IPS-18a (cell line): Measurements from ENCODE around the gene ZDHHC17.
"Not testable (repeated sequence)": the region's sequence is repeated elsewhere in the genome, so short reads cannot be mapped to it uniquely, and the experiment has no call there.

Source experiments
- H3K27ac ChIP-seq: one replicate; pipeline ENCODE4 v1.5.1; 2013; ENCODE audit warnings: low read length
- H3K27me3 ChIP-seq: one replicate; pipeline ENCODE4 v1.6.1; 2013; ENCODE audit warnings: mild to moderate bottlenecking, low read length; ENCODE audit not compliant: control insufficient read depth, insufficient read depth
- H3K36me3 ChIP-seq: one replicate; pipeline ENCODE4 v1.6.1; 2013; ENCODE audit warnings: low read depth, low read length; ENCODE audit not compliant: control insufficient read depth
- H3K4me1 ChIP-seq: one replicate; pipeline ENCODE4 v1.6.1; 2013; ENCODE audit warnings: low read depth, low read length; ENCODE audit not compliant: control insufficient read depth
- H3K4me3 ChIP-seq: one replicate; pipeline ENCODE4 v1.5.1; 2013; ENCODE audit warnings: low read length
- H3K9ac ChIP-seq: one replicate; pipeline ENCODE4 v1.6.1; 2013; ENCODE audit warnings: mild to moderate bottlenecking, low read length, moderate library complexity
- H3K9me3 ChIP-seq: one replicate; pipeline ENCODE4 v1.6.1; 2013; ENCODE audit warnings: low read depth, low read length; ENCODE audit not compliant: control insufficient read depth

Gene ZDHHC17

GRCh38 chr12:76763746-76764675, at the start of gene ZDHHC17:
ZDHHC17 (plus strand) TSS chr12:76764115; CDS start chr12:76764237, 122 bp downstream.
- Histone ChIP-seq H3K27me3 (no peaks in the 10 kb centered on the region), H3K27ac (peak within 1 kb of the TSS; percentile 79), H3K9ac (peak within 1 kb of the TSS; percentile 89), H3K9me3 (no peaks in the 10 kb centered on the region), H3K4me1 (peaks cover 19% of the 10 kb centered on the region), H3K36me3 (no peaks in the 10 kb centered on the region), H3K4me3 (peak within 1 kb of the TSS; percentile 95)

DNA sequence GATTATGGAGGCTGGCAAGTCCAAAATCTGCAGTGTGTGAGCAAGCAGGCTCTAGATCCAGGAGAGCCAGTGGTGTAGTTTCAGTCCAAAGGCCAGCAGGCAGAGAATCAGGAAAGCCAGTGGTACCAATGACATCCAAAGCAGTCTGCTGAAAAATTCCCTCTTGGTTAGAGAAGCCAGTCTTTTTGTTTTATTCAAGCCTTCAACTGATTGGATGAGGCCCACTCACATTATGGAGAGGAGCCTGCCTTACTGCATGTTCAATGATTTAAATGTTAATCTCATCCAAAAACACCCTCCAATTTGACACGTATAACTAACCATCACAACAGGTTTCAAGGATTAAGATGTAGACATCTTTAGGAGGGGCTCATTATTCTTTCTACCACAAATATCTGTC, 49.5 kb upstream of the ZDHHC17 start:
- no peaks in the 10 kb centered on the region for H3K36me3 ChIP-seq
- H3K27ac ChIP-seq, result no peak overlapping the region
- peaks cover 18% of the 10 kb centered on the region for H3K4me1 ChIP-seq
- H3K9me3 ChIP-seq, result no peaks in the 10 kb centered on the region
- no peaks in the 10 kb centered on the region for H3K27me3 ChIP-seq
- no peak overlapping the region for H3K9ac ChIP-seq
- no peak overlapping the region for H3K4me3 ChIP-seq

DNA sequence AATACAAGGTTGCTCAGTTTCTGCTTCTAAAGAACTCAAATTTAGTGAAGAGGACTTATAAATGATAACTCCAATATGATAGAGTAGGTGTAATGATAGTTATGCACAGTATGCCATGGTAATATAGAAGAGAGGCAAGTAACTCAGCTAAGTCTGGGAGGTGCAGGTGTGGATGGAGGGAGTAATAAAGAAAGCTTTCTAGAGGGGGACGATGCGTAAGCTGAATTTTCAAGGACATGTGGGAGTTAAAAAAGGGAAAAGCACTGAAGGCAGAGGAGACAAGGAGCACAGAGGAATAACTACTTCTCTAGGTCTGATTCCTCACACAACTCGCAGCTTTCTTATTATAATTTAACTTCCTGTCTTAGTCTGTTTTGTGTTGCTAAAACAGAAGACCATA, 49.1 kb upstream of the ZDHHC17 start:
- Histone ChIP-seq H3K4me1 (peaks cover 18% of the 10 kb centered on the region), H3K27ac (no peak overlapping the region), H3K9me3 (no peaks in the 10 kb centered on the region), H3K36me3 (no peaks in the 10 kb centered on the region), H3K27me3 (no peaks in the 10 kb centered on the region), H3K9ac (no peak overlapping the region), H3K4me3 (no peak overlapping the region)

DNA sequence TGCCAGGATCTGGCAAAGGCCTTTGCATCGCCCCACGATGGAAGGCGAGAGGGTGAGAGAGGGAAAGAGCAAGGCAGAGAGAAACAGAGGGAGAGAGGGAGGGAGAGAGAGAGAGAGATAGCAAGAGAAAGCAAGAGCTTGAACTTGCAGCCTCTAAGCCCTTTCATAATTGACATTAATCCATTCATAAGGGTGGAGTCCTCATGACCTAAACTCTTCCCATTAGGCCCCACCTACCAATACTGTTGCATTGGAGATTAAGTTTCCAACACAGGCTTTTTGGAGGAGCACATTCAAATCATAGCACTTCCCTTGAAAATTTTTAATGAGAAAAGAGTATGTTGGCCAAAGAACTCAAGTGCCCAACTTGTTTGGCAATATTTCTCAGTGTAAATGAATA, 48.6 kb upstream of the ZDHHC17 start:
- Histone ChIP-seq H3K36me3 (no peaks in the 10 kb centered on the region), H3K9me3 (no peaks in the 10 kb centered on the region), H3K4me3 (no peak overlapping the region), H3K27ac (no peak overlapping the region), H3K27me3 (no peaks in the 10 kb centered on the region), H3K9ac (no peak overlapping the region), H3K4me1 (peaks cover 18% of the 10 kb centered on the region)

GRCh38 chr12:76717314-76717713, 46.6 kb upstream of the ZDHHC17 start:
- Histone ChIP-seq H3K4me3 (no peak overlapping the region), H3K27ac (no peak overlapping the region), H3K36me3 (no peaks in the 10 kb centered on the region), H3K9me3 (no peaks in the 10 kb centered on the region), H3K27me3 (no peaks in the 10 kb centered on the region), H3K9ac (no peak overlapping the region), H3K4me1 (peaks cover 18% of the 10 kb centered on the region)

DNA sequence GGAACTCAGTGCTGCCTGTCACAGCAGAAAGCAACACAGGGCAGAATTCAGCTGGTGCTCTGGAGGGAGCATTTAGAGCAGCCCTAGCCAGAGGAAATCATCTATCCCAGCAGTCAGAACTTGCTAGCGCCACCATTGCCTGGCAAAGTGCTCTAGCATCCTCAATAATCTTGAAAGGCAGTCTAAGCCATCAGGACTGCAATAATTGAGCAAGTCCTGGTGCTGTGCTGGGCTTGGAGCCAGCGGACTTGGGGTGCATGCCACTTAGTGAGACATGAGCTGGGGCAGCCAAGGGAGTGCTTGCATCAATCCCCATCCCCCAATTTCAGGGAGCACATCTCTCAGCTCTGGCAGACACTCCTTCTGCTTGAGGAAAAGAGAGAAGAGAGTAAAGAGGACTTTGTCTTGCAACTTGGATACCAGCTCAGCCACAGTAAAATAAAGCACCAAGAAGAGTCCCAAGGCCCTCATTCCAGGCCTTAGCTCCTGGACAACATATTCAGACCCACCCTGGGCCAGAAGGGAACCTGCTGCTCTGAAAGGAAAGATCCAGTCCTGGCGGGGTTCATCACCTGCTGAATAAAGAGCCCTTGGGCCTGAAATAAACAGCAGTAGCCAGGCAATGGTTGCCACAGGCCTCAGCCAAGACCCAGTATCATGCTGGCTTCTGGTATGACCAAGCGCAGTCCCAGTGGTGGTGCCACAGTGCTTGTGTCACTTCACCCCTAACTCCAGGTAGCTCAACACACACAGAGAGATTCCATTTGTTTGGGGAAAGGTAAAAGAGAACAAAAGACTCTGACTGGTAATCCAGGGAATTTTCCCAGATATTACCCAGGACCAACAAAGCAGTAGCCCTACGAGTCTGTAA, 44.5 kb upstream of the ZDHHC17 start:
- Histone ChIP-seq H3K4me3 (no peak overlapping the region), H3K4me1 (peaks cover 18% of the 10 kb centered on the region), H3K36me3 (no peaks in the 10 kb centered on the region), H3K9ac (no peak overlapping the region), H3K27ac (no peak overlapping the region), H3K9me3 (no peaks in the 10 kb centered on the region), H3K27me3 (no peaks in the 10 kb centered on the region)

- Histone ChIP-seq H3K27me3 (no peaks in the 10 kb centered on the region), H3K27ac (no peak overlapping the region), H3K9ac (no peak overlapping the region), H3K4me3 (no peak overlapping the region), H3K4me1 (peaks cover 14% of the 10 kb centered on the region), H3K36me3 (no peaks in the 10 kb centered on the region), H3K9me3 (no peaks in the 10 kb centered on the region)
Measured at GRCh38 chr12:76720068-76720467, 43.8 kb upstream of the ZDHHC17 start.

DNA sequence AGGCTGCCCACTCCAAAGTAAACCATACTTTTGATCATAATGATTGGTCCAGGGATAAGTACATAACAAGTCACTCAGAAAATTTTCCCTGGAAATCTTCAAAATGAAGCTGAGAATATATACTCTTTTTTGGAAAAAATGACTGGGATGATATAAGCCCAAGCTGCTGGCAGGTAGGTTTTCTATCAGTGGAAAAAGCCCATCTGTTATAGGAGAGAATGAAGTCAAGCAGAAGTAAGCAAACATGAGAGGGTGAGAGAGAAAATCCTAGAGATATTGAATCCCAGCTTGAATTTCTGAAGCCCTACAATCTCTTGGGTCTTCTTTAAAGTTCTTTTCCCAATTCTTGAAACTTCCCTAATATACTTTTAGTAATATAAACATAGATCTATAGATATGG, 37.3 kb upstream of the ZDHHC17 start:
- Histone ChIP-seq H3K9me3 (no peaks in the 10 kb centered on the region), H3K36me3 (no peaks in the 10 kb centered on the region), H3K9ac (no peak overlapping the region), H3K4me3 (no peak overlapping the region), H3K4me1 (no peaks in the 10 kb centered on the region), H3K27me3 (no peaks in the 10 kb centered on the region), H3K27ac (no peak overlapping the region)

- H3K4me1 ChIP-seq, H3K4me3 ChIP-seq, H3K9me3 ChIP-seq, H3K9ac ChIP-seq, H3K27ac ChIP-seq, H3K36me3 ChIP-seq, H3K27me3 ChIP-seq: not testable (repeated sequence)
Measured at GRCh38 chr12:76732188-76732587, 31.7 kb upstream of the ZDHHC17 start.

GRCh38 chr12:76737689-76738088, 26.2 kb upstream of the ZDHHC17 start:
- H3K27ac ChIP-seq, H3K9ac ChIP-seq, H3K9me3 ChIP-seq, H3K4me3 ChIP-seq, H3K36me3 ChIP-seq, H3K4me1 ChIP-seq, H3K27me3 ChIP-seq: not testable (repeated sequence)

DNA sequence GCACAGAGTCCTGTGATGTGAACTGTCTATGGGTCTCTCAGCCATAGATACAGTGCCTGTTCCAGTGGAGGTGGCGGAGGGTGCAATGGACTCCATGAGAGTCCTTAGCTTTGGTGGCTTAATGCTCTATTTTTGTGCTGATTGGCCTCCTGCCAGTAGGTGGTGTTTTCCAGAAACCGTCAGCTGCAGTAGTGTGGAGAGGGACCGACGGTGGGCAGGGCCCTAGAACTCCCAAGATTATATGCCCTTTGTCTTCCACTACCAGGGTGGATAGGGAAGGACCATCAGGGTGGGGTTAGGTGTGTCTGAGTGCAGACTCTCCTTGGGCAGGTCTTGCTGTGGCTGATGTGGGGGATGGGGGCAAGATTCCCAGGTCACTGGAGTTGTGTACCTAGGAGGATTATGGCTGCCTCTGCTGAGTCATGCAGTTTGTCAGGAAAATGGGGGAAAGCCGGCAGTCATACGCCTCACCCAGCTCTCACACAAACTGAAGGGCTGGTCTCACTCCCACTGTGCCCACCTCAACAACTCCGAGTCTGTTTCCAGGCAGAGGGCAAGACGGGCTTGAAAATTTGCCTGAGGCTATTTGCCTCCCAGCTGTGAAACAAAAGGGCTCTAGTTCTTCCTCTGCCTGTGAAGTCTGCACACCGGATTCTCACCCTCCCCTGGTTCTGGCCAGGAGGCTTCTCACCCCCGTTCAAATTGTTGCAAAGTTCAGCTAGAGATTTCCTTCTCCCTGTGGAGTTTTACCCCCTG, 24.9 kb upstream of the ZDHHC17 start:
- Histone ChIP-seq H3K9me3 (peaks cover 9% of the 10 kb centered on the region), H3K9ac (no peak overlapping the region), H3K27me3 (no peaks in the 10 kb centered on the region), H3K4me3 (no peak overlapping the region), H3K36me3 (no peaks in the 10 kb centered on the region), H3K4me1 (no peaks in the 10 kb centered on the region), H3K27ac (no peak overlapping the region)
